ENCODE data around the gene KCNMA1. TPM values are rescaled to one million over a fixed set of nuclear protein-coding genes. Genes with fewer than 3 reads are reported as not detected.

KCNMA1 gene
- total RNA-seq, 1 experiment from 2014 or later: 0.45 TPM

DNA sequence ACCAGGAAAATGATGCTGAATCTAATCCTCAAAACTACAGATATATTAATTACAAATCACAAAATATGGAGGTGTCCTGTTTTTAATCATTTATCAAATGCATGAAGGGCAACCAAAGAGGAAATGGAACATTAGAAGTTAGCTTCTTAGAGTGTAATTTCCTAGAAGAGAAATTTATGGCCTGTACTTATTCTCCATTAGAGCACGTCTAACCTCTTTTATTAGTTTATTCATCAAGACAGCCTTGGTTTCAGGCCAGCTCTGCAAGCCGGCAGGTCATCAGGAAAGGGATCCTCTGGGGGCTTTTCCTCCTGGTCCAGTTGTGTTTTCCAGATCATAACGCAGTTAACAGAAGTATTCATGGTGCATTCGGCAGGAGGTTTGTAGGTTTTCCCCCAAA lies 517.6 kb downstream of the KCNMA1 start:
- CTCF ChIA-PET: no interaction called here
- no peak for DNase-seq
- intact Hi-C loops (cut with micrococcal nuclease; ENCODE audit: unreplicated experiment): no loop called here
- no peaks in the 10 kb centered on the region for H3K36me3 Mint-ChIP-seq (ENCODE audit: insufficient read depth, unreplicated experiment)
- H3K27me3 Mint-ChIP-seq (ENCODE audit: unreplicated experiment): peaks cover 77% of the 10 kb centered on the region
- no peaks in the 10 kb centered on the region for H3K4me1 Mint-ChIP-seq (ENCODE audit: low read depth, unreplicated experiment)
- no peak overlapping the region for H3K27ac Mint-ChIP-seq (ENCODE audit: unreplicated experiment)
- H3K9me3 Mint-ChIP-seq (ENCODE audit: low read depth, unreplicated experiment): no peaks in the 10 kb centered on the region
- H3K4me3 Mint-ChIP-seq (ENCODE audit: low read depth, unreplicated experiment): no peak overlapping the region
- no TSS peak for BruUV-seq (replicated peaks)
- TF ChIP-seq, protein P1, sequence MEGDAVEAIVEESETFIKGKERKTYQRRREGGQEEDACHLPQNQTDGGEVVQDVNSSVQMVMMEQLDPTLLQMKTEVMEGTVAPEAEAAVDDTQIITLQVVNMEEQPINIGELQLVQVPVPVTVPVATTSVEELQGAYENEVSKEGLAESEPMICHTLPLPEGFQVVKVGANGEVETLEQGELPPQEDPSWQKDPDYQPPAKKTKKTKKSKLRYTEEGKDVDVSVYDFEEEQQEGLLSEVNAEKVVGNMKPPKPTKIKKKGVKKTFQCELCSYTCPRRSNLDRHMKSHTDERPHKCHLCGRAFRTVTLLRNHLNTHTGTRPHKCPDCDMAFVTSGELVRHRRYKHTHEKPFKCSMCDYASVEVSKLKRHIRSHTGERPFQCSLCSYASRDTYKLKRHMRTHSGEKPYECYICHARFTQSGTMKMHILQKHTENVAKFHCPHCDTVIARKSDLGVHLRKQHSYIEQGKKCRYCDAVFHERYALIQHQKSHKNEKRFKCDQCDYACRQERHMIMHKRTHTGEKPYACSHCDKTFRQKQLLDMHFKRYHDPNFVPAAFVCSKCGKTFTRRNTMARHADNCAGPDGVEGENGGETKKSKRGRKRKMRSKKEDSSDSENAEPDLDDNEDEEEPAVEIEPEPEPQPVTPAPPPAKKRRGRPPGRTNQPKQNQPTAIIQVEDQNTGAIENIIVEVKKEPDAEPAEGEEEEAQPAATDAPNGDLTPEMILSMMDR (IDR thresholded peaks at IDR 0.05; ENCODE audit: unreplicated experiment): no peak

DNA sequence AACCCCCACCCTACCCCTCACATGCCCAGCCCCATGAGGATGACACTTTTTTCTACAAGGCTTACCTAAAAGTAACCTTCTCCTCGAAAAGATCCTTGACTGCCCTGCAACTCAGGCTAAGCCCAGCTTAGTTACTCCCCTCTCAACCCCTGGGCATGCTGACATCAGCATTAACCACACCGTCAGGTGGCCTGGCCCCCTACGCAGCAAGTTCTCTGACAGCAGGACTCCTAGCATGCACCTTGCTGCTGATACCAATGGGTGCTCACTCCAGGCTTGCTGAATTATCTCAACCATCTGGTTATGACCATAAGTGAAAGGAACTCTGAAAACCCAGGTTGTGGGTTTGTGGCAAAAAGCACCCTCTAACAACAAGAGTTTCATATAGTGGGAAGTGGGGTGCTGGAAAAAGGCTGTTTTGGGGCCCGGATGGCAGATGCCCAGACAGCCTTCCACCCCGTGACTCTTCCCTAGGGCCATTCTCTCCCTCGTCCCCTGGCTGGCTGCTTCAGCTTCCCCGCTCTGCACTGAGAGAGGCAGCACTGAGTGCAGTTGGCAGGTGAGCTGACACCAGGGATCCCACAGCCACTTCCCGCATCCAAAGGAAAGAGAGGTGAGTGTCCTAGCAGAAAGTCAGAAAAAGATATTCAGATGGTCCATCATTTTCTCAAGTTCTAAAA lies 518.9 kb downstream of the KCNMA1 start:
- intact Hi-C loops (cut with micrococcal nuclease; ENCODE audit: unreplicated experiment): loop anchor here (10.0 kb wide), 1 partner anchor 574 kb away; no protein-coding TSS in a partner anchor
- DNase-seq: no peak
- Mint-ChIP-seq H3K27ac (ENCODE audit: unreplicated experiment) (no peak overlapping the region), H3K36me3 (ENCODE audit: insufficient read depth, unreplicated experiment) (no peaks in the 10 kb centered on the region), H3K9me3 (ENCODE audit: low read depth, unreplicated experiment) (no peaks in the 10 kb centered on the region), H3K4me1 (ENCODE audit: low read depth, unreplicated experiment) (no peaks in the 10 kb centered on the region), H3K4me3 (ENCODE audit: low read depth, unreplicated experiment) (no peak overlapping the region), H3K27me3 (ENCODE audit: unreplicated experiment) (peaks cover 77% of the 10 kb centered on the region)
- CTCF ChIA-PET: no interaction called here
- no TSS peak for BruUV-seq (replicated peaks)
- TF ChIP-seq, protein P1 (IDR thresholded peaks at IDR 0.05; ENCODE audit: unreplicated experiment): no peak

DNA sequence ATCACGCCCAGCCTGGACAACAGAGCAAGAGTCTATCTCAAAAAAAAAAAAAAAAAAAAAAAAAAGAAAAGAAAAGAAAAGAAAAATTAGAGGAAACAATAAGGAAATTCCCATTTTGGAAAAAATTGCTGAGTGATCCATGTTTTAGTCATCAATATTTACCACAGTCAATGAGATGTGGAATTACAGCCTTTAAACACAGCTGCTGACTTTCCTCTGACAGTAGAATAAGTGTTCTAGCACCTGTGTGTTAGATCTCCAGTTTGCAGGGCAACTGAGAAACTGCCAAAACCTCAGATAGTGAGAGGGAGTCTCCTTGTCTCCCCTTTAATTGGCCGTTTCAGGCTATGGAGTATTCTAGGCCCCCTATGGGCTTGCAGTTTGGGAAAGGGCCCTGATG lies 520.1 kb downstream of the KCNMA1 start:
- no peak for DNase-seq

DNA sequence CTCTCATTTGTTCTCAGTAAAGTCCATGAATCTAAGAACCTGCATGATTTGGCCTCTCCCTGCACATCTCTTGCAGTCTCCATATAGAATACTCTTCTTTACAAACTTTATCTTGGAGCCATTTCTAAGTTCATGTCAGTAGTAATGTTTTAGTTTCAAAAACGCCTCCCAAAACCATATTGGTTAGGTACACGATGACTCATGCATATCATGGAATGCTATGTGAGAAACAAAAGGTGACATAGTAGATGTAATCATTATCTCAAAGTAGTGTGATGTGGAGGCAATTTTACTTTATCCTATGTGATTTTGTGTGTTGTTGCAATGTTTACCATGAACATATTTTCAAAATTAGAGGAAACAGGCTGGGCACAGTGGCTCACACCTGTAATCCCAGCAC lies 520.7 kb downstream of the KCNMA1 start:
- H3K4me1 Mint-ChIP-seq (ENCODE audit: low read depth, unreplicated experiment): peaks cover 5% of the 10 kb centered on the region
- no peak overlapping the region for H3K4me3 Mint-ChIP-seq (ENCODE audit: low read depth, unreplicated experiment)
- H3K9me3 Mint-ChIP-seq (ENCODE audit: low read depth, unreplicated experiment): no peaks in the 10 kb centered on the region
- H3K36me3 Mint-ChIP-seq (ENCODE audit: insufficient read depth, unreplicated experiment): no peaks in the 10 kb centered on the region
- intact Hi-C loops (cut with micrococcal nuclease; ENCODE audit: unreplicated experiment): loop anchor here (10.0 kb wide), 1 partner anchor 572 kb away; no protein-coding TSS in a partner anchor
- DNase-seq: no peak
- TF ChIP-seq, protein P1 (IDR thresholded peaks at IDR 0.05; ENCODE audit: unreplicated experiment): no peak
- BruUV-seq (replicated peaks): no TSS peak
- CTCF ChIA-PET: no interaction called here
- H3K27me3 Mint-ChIP-seq (ENCODE audit: unreplicated experiment): peaks cover 74% of the 10 kb centered on the region
- H3K27ac Mint-ChIP-seq (ENCODE audit: unreplicated experiment): no peak overlapping the region

More for the DNA sequence above, 520.1 kb downstream of the KCNMA1 start:
- intact Hi-C loops (cut with micrococcal nuclease; ENCODE audit: unreplicated experiment): loop anchor here (10.0 kb wide), 1 partner anchor 573 kb away; no protein-coding TSS in a partner anchor
- Mint-ChIP-seq H3K27me3 (ENCODE audit: unreplicated experiment) (peaks cover 76% of the 10 kb centered on the region), H3K4me3 (ENCODE audit: low read depth, unreplicated experiment) (no peak overlapping the region), H3K27ac (ENCODE audit: unreplicated experiment) (no peak overlapping the region), H3K9me3 (ENCODE audit: low read depth, unreplicated experiment) (no peaks in the 10 kb centered on the region), H3K36me3 (ENCODE audit: insufficient read depth, unreplicated experiment) (no peaks in the 10 kb centered on the region), H3K4me1 (ENCODE audit: low read depth, unreplicated experiment) (no peaks in the 10 kb centered on the region)
- CTCF ChIA-PET: no interaction called here
- BruUV-seq (replicated peaks): no TSS peak
- TF ChIP-seq, protein P1 (IDR thresholded peaks at IDR 0.05; ENCODE audit: unreplicated experiment): no peak
